HG03457 (cell line): ENCODE measurements around the gene FOXJ1.

Experiments
- ATAC-seq: cut with Tn5 transposase; IDR thresholded peaks from one replicate; pipeline ENCODE4 v1.9.1; 2021; ENCODE audit warnings: moderate number of reproducible peaks; ENCODE audit not compliant: unreplicated experiment

FOXJ1 gene

GRCh38 chr17:76125391-76125675 lies 15.7 kb downstream of the FOXJ1 start:
- ATAC-seq, result no peak

GRCh38 chr17:76124582-76125390 lies 16.3 kb downstream of the FOXJ1 start:
- no peak for ATAC-seq

- ATAC-seq, result no peak
Observed at GRCh38 chr17:76123749-76124581, 17.1 kb downstream of the FOXJ1 start.

- ATAC-seq, result no peak
Observed at GRCh38 chr17:76123191-76123499, 17.9 kb downstream of the FOXJ1 start.

- ATAC-seq, result no peak
Observed at GRCh38 chr17:76122431-76123190, 18.4 kb downstream of the FOXJ1 start.

- no peak for ATAC-seq
Observed at GRCh38 chr17:76121932-76122430, 19.1 kb downstream of the FOXJ1 start.

- no peak for ATAC-seq
Observed at GRCh38 chr17:76120658-76121008, 20.4 kb downstream of the FOXJ1 start.

GRCh38 chr17:76119409-76120371 lies 21.4 kb downstream of the FOXJ1 start:
- no peak for ATAC-seq

GRCh38 chr17:76115138-76115754 lies 25.8 kb downstream of the FOXJ1 start:
- ATAC-seq, result no peak

- no peak for ATAC-seq
Observed at GRCh38 chr17:76111956-76112355, 29.1 kb downstream of the FOXJ1 start.

- ATAC-seq, result no peak
Observed at GRCh38 chr17:76107509-76107908, 33.5 kb downstream of the FOXJ1 start.

GRCh38 chr17:76106703-76107102 lies 34.3 kb downstream of the FOXJ1 start:
- no peak for ATAC-seq

- no peak for ATAC-seq
Observed at GRCh38 chr17:76104896-76105231, 36.2 kb downstream of the FOXJ1 start.

GRCh38 chr17:76104140-76104895 lies 36.7 kb downstream of the FOXJ1 start:
- ATAC-seq, result no peak

- peak; percentile 78 for ATAC-seq
Observed at GRCh38 chr17:76103274-76104139, 37.5 kb downstream of the FOXJ1 start, which contains the start of gene EXOC7. TSS of gene EXOC7 (minus strand) at chr17:76103787. CDS start at chr17:76103692, 95 bp downstream.

GRCh38 chr17:76102944-76103273 lies 38.1 kb downstream of the FOXJ1 start:
- no peak for ATAC-seq

- no peak for ATAC-seq
Observed at GRCh38 chr17:76097716-76098295, 43.2 kb downstream of the FOXJ1 start.

GRCh38 chr17:76095943-76096342 lies 45.1 kb downstream of the FOXJ1 start:
- no peak for ATAC-seq
